Activated T-cell treated with anti-CD3 and anti-CD28 coated beads for 48 hours (primary cell): ENCODE measurements around the gene SPG11.
"Not testable (repeated sequence)": the region's sequence is repeated elsewhere in the genome, so short reads cannot be mapped to it uniquely, and the experiment has no call there.

Experiments used
- DNase-seq: peaks from one replicate; pipeline ENCODE4 v3.0.0-alpha.2; 2020; ENCODE audit warnings: low read depth

The SPG11 gene, protein sequence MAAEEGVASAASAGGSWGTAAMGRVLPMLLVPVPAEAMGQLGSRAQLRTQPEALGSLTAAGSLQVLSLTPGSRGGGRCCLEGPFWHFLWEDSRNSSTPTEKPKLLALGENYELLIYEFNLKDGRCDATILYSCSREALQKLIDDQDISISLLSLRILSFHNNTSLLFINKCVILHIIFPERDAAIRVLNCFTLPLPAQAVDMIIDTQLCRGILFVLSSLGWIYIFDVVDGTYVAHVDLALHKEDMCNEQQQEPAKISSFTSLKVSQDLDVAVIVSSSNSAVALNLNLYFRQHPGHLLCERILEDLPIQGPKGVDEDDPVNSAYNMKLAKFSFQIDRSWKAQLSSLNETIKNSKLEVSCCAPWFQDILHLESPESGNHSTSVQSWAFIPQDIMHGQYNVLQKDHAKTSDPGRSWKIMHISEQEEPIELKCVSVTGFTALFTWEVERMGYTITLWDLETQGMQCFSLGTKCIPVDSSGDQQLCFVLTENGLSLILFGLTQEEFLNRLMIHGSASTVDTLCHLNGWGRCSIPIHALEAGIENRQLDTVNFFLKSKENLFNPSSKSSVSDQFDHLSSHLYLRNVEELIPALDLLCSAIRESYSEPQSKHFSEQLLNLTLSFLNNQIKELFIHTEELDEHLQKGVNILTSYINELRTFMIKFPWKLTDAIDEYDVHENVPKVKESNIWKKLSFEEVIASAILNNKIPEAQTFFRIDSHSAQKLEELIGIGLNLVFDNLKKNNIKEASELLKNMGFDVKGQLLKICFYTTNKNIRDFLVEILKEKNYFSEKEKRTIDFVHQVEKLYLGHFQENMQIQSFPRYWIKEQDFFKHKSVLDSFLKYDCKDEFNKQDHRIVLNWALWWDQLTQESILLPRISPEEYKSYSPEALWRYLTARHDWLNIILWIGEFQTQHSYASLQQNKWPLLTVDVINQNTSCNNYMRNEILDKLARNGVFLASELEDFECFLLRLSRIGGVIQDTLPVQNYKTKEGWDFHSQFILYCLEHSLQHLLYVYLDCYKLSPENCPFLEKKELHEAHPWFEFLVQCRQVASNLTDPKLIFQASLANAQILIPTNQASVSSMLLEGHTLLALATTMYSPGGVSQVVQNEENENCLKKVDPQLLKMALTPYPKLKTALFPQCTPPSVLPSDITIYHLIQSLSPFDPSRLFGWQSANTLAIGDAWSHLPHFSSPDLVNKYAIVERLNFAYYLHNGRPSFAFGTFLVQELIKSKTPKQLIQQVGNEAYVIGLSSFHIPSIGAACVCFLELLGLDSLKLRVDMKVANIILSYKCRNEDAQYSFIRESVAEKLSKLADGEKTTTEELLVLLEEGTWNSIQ (N-terminal part only)

DNA sequence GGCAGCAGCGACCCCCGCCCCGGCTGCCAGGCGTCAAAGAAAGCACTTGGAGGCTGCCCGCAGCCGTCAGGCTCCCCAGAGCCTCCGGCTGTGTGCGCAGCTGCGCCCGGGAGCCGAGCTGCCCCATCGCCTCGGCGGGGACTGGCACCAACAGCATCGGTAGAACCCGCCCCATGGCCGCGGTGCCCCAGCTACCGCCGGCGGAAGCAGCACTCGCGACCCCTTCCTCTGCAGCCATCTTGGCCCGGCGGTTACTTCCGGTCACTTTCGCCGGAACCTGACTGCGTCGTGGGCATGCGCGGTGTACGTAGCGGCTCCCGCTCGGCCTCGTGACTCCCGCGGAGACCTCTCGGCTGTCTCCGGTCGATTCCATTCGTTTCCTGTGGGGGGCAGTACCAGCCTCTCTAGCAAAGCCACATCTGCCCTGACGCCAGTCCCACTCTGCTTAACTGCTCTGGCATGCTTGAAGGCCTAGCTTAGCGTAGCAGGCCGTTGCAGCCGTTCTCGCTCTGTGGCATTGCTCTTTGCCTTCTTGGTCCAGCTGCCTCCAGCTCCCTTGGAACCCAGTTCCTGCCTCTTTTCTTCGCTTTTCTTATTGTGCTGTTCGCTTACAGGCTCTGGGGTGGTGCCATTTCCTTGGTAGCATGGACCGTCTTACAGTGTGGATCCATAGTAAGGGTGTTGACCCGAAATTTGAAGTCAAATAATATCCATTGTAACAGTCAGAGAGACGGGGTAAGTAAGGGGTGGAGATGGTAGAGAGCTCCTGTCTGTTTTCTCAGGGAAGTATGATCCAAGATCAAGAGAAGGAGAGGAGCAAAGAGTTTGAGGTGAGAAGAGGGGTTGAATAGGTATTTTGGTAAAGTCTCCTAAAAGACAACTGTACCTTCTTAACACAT lies at the start of gene SPG11:
TSS of gene SPG11 (minus strand) at position 253 of the 899 bp plus-strand sequence. CDS start at position 238, 15 bp downstream.
- DNase-seq: peak; percentile 95

DNA sequence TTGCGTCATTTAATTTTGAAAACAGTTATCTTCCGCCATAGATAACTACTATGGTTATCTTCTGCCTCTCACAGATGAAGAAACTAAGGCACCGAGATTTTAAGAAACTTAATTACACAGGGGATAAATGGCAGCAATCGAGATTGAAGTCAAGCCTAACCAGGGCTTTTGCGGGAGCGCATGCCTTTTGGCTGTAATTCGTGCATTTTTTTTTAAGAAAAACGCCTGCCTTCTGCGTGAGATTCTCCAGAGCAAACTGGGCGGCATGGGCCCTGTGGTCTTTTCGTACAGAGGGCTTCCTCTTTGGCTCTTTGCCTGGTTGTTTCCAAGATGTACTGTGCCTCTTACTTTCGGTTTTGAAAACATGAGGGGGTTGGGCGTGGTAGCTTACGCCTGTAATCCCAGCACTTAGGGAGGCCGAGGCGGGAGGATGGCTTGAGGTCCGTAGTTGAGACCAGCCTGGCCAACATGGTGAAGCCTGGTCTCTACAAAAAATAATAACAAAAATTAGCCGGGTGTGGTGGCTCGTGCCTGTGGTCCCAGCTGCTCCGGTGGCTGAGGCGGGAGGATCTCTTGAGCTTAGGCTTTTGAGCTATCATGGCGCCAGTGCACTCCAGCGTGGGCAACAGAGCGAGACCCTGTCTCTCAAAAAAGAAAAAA lies 49.0 kb upstream of the SPG11 start:
- peak; percentile 46 for DNase-seq

DNA sequence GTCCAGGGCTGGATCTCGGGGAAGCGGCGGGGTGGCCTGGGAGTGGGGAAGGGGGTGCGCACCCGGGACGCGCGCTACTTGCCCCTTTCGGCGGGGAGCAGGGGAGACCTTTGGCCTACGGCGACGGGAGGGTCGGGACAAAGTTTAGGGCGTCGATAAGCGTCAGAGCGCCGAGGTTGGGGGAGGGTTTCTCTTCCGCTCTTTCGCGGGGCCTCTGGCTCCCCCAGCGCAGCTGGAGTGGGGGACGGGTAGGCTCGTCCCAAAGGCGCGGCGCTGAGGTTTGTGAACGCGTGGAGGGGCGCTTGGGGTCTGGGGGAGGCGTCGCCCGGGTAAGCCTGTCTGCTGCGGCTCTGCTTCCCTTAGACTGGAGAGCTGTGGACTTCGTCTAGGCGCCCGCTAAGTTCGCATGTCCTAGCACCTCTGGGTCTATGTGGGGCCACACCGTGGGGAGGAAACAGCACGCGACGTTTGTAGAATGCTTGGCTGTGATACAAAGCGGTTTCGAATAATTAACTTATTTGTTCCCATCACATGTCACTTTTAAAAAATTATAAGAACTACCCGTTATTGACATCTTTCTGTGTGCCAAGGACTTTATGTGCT lies 48.4 kb upstream of the SPG11 start:
- no peak for DNase-seq

DNA sequence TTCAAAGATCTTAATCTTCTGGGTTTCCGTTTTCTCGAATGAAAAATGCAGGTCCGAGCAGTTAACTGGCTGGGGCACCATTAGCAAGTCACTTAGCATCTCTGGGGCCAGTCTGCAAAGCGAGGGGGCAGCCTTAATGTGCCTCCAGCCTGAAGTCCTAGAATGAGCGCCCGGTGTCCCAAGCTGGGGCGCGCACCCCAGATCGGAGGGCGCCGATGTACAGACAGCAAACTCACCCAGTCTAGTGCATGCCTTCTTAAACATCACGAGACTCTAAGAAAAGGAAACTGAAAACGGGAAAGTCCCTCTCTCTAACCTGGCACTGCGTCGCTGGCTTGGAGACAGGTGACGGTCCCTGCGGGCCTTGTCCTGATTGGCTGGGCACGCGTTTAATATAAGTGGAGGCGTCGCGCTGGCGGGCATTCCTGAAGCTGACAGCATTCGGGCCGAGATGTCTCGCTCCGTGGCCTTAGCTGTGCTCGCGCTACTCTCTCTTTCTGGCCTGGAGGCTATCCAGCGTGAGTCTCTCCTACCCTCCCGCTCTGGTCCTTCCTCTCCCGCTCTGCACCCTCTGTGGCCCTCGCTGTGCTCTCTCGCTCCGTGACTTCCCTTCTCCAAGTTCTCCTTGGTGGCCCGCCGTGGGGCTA lies 47.8 kb upstream of the SPG11 start, which contains the start of the genes B2M and PATL2:
TSS of gene B2M (plus strand) at position 422 of the 647 bp plus-strand sequence. CDS start at position 452, 30 bp downstream.
TSS of gene PATL2 (minus strand) at position 228 of the 647 bp plus-strand sequence. CDS start 34,833 bp downstream, outside the sequence.
- peak; percentile 91 for DNase-seq

DNA sequence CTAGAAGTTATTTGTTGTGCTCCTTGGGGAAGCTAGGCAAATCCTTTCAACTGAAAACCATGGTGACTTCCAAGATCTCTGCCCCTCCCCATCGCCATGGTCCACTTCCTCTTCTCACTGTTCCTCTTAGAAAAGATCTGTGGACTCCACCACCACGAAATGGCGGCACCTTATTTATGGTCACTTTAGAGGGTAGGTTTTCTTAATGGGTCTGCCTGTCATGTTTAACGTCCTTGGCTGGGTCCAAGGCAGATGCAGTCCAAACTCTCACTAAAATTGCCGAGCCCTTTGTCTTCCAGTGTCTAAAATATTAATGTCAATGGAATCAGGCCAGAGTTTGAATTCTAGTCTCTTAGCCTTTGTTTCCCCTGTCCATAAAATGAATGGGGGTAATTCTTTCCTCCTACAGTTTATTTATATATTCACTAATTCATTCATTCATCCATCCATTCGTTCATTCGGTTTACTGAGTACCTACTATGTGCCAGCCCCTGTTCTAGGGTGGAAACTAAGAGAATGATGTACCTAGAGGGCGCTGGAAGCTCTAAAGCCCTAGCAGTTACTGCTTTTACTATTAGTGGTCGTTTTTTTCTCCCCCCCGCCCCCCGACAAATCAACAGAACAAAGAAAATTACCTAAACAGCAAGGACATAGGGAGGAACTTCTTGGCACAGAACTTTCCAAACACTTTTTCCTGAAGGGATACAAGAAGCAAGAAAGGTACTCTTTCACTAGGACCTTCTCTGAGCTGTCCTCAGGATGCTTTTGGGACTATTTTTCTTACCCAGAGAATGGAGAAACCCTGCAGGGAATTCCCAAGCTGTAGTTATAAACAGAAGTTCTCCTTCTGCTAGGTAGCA lies 47.0 kb upstream of the SPG11 start:
- no peak for DNase-seq

DNA sequence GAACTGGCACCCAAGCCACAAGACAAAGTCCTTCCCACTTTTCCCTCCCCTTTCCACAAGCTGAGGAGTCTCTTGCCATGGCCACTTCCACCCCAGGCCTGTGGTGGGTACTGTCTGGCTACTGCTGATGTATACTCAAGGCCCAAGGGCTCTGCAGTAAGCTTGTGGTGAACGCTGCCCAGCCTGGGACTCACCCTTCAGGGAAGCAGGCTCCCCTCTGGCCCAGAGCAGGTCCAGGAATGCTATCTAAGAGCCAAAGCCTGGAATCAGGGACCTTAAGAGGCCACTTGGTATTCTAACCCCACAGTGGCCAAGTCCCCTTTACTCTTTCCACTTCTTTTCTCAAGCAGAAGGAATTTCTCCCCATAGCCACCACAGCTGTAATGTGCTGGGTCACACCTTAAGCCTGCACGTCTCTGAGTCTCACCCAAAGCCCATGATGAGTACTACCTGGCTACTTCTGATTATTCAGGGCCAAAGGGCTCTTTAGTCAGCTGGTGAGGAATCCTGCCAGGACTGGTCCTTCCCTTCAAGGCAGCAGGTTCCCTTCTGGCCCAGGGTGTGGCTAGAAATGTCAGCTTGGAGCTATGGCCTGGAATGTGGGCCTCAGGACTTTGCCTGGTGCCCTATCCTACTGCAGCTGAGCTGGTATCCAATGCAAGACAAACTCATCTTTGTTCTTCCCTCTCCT lies 43.6 kb upstream of the SPG11 start:
- no peak for DNase-seq

DNA sequence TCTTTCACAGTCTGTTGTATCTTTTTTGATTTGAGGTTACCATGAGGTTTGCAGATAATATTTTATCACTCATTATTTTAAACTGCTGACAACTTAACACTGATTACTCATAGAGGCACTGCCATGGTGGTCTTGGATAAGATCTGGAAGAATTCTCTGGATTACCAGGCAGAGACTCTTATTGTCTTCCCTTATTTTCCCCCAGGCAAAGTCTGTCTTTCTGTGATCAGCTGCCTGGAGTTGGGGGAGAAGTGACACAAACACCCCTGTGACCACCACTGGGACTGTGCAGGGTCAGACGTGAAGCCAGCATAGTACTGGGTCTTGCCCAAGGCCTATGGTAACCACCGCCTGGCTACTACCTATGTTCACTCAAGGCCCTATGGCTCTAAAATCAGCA lies 42.9 kb upstream of the SPG11 start:
- DNase-seq: no peak

DNA sequence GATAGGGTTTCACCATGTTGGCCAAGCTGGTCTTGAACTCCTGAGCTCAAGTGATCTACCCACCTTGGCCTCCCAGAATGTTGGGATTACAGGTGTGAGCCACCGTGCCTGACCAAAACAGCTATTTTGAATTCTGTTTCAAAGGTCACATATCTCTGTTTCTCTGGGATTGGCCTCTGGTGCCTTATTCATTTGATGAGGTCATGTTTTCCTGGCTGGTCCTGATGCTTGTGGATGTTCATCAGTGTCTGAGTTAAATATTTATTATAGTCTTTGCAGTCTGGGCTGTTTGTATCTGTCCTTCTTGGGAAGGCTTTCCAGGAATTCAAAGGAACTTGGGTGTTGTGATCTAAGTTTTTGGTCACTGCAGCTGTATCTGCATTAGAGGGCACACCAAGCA lies 42.5 kb upstream of the SPG11 start:
- DNase-seq: no peak

DNA sequence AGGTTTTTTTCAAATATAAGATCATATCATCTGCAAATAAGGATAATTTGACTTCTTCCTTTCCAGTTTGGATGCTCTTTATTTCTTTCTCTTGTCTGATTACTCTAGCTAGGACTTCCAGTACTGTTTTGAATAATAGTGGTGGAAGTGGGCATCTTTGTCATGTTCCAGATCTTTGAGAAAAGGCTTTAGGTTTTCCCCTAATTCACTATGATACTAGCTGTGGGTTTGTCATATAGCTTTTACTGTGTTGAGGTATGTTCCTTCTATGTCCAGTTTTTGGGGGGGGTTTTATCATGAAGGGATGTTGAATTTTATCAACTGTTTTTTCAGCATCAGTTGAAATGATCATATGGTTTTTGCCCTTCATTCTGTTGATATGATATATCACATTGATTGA lies 37.2 kb upstream of the SPG11 start:
- not testable (repeated sequence) for DNase-seq

DNA sequence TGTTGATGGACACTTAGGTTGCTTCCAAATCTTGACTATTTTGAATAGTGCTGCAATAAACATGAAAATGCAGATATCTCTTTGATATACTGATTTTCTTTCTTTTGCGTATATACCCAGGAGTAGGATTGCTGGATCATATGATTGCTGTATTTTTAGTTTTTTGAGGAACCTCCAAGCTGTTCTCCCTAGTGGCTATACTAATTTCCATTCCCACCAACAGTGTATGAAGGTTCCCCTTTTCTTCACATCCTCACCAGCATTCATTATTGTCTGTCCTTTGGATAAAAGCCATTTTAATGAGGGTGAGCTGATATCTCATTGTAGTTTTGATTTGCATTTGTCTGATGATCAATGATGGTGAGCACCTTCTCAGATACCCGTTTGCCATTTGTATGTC lies 35.2 kb upstream of the SPG11 start:
- DNase-seq: no peak

DNA sequence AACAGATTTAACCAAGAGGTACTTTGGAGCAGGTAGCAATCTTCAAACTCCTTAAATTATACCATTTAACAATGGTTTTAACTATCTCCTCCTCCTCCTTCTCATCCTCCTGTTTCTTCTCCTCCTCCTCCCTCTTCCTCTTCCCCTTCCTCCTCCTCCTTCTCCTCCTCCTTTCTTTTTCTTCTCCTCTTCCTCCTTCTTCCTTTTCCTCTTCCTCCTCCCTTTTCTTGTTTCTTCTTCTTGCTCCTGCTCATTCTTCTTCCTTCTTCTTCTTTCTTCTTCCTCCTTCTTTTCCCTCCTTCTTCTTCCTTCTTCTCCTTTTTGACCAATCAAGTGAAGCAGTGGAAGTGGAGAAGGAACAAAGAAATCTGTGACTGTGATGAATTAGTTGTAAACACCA lies 33.6 kb upstream of the SPG11 start:
- no peak for DNase-seq

DNA sequence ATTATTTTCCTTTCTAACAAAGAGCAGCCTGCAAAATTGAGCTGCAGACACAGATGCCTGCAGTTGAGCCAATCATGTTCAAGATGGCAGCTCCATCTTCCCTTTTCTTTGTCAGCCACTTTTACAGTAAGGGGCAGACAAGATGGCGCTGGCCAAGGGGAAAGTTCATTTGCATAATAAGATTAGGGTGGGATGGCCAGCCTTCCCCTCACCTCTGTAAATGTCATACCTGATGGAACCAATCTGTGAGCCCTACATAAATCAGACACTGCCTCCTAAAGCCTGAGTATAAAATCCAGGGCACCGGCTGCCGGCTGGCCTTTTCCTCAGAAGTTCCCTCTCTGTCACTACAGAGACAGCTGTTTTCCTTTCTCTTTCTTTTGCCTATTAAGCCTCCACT lies 31.8 kb upstream of the SPG11 start:
- no peak for DNase-seq

DNA sequence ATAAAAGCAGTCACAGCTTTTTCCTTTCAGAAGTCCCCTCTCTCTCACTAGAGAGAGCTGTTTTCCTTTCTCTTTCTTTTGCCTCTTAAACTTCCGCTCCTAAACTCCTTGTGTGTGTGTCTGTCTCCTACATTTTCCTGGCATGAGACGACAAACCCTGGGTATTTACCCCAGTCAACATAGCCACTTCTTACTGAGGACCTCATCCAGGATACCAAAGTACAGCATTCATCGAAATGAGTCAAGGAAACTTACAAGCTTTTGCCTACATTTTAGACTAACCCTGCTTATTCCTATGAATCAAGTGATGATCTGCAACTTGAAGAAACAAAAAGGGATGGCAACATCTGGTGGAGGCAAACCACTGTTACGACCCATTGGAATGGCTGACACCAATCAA lies 31.0 kb upstream of the SPG11 start:
- no peak for DNase-seq

DNA sequence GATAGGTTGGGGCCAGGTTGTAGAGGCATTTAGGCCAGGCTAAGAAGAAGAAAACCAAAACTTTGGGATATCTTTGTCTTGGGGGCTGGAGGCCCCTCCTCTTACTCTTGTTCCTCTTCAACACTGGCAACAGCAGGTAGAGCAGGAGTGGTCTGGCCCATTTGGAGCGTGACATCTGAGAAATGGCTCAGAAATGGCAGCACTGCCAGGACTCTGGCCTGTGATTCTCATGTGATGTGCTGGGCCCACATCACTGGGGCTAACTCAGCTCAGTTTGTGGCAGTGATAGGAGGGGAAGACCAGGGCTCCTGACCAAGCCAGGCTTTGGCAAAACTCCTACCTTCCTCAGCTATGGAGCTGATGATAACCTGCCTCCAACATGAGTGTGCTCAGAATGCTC lies 29.2 kb upstream of the SPG11 start:
- DNase-seq: no peak

DNA sequence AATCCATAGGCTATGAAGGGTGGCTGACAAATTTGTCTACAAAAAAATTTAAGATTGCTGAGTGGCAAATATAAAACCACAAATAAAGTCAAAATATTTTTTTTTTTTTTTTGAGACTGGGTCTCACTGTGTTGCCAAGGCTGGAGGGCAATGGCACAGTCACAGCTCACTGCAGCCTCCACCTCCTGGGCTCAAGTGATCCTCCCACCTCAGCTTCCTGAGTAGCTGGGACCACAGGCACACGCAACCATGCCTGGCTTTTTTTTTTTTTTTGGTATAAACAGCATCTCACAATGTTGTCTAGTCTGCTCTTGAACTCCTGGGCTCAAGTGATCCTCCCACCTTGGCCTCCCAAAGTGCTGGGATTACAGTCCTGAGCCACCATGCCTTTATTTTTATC lies 26.8 kb upstream of the SPG11 start:
- not testable (repeated sequence) for DNase-seq

DNA sequence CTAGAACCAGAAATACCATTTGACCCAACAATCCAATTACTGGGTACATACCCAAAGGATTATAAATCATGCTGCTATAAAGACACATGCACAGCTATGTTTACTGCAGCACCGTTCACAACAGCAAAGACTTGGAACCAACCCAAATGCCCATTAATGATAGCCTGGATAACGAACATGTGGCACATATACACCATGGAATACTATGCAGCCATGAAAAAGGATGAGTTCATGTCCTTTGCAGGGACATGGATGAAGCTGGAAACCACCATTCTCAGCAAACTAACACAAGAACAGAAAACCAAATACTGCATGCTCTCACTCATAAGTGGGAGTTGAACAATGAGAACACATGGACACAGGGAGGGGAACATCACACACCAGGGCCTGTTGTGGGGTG lies 25.9 kb upstream of the SPG11 start:
- DNase-seq: not testable (repeated sequence)

DNA sequence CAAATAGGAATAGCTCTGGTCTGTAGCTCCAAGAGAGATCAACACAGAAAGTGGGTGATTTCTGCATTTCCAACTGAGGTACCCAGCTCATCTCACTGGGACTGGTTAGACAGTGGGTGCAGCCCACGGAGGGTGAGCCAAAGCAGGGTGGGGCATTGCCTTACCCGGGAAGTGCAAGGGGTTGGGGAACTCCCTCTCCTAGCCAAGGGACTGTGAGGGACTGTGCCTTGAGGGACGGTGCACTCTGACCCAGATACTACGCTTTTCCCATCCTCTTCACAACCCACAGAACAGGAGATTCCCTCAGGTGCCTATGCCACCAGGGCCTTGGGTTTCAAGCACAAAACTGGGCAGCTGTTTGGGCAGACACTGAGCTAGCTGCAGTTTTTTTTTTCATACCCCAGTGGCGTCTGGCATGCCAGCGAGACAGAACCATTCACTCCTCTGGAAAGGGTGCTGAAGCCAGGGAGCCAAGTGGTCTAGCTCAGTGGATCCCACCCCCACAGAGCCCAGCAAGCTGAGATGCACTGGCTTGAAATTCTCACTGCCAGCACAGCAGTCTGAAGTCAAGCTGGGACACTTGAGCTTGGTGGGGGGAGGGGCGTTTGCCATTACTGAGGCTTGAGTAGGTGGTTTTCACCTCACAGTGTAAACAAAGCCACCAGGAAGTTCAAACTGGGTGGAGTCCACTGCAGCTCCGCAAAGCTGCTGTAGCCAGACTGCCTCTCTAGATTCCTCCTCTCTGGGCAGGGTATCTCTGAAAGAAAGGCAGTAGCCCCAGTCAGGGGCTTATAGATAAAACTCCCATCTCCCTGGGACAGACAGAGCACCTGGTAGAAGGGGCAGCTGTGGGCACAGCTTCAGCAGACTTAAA lies 19.6 kb upstream of the SPG11 start:
- peak; percentile 65 for DNase-seq
